ENCODE results near the gene PARN. TPM values are rescaled to one million over a fixed set of nuclear protein-coding genes. Genes with fewer than 3 reads are reported as not detected.

PARN gene
- total RNA-seq, 1 experiment from 2014 or later, result 37.7 TPM

GRCh38 chr16:14449790-14450480, 180.1 kb downstream of the PARN start:
- Mint-ChIP-seq H3K9me3 (no peaks in the 10 kb centered on the region), H3K27me3 (ENCODE audit: low read depth) (no peaks in the 10 kb centered on the region), H3K4me1 (peaks cover 13% of the 10 kb centered on the region), H3K36me3 (no peaks in the 10 kb centered on the region; the same call in 1 of the 2 replicates), H3K4me3 (no peak overlapping the region), H3K27ac (no peak overlapping the region)
- DNase-seq (ENCODE audit: low spot score), result no peak
- TF ChIP-seq AFF4 (CRISPR knock-in tag; IDR thresholded peaks at IDR 0.05; ENCODE audit: borderline replicate concordance) (no peak), OVOL2 (CRISPR knock-in tag; IDR thresholded peaks at IDR 0.05; ENCODE audit: borderline replicate concordance) (no peak)
- no peak for ATAC-seq
- ChIA-PET POLR2A (no interaction called here), CTCF (no interaction called here)

GRCh38 chr16:14449334-14449733, 180.7 kb downstream of the PARN start:
- ATAC-seq, result no peak
- Mint-ChIP-seq H3K9me3 (no peaks in the 10 kb centered on the region), H3K27ac (0 out of 2 replicates have a peak overlapping the region, but pooled peaks have one; percentile 16), H3K4me3 (no peak overlapping the region), H3K36me3 (no peaks in the 10 kb centered on the region; the same call in 1 of the 2 replicates), H3K4me1 (peaks cover 13% of the 10 kb centered on the region), H3K27me3 (ENCODE audit: low read depth) (no peaks in the 10 kb centered on the region)
- POLR2A ChIA-PET, result no interaction called here
- DNase-seq (ENCODE audit: low spot score), result no peak
- TF ChIP-seq SP1 (CRISPR knock-in tag; conservative IDR thresholded peaks at IDR 0.05) (no peak), NFE2L1 (CRISPR knock-in tag; IDR thresholded peaks at IDR 0.05) (no peak), ATF1 (CRISPR knock-in tag; IDR thresholded peaks at IDR 0.05) (no peak), ZNF423 (CRISPR knock-in tag; IDR thresholded peaks at IDR 0.05) (no peak), ESRRA (CRISPR knock-in tag; IDR thresholded peaks at IDR 0.05; ENCODE audit: borderline replicate concordance) (no peak), TP53 (CRISPR knock-in tag; IDR thresholded peaks at IDR 0.05) (no peak), TEAD1 (CRISPR knock-in tag; IDR thresholded peaks at IDR 0.05) (no peak), E2F4 (CRISPR knock-in tag; IDR thresholded peaks at IDR 0.05; ENCODE audit: borderline replicate concordance, low read depth) (no peak), TEAD4 (CRISPR knock-in tag; IDR thresholded peaks at IDR 0.05) (no peak), NR2C2 (CRISPR knock-in tag; IDR thresholded peaks at IDR 0.05) (no peak), IRF1 (CRISPR knock-in tag; IDR thresholded peaks at IDR 0.05) (no peak), FOXP1 (CRISPR knock-in tag; IDR thresholded peaks at IDR 0.05; ENCODE audit: borderline replicate concordance) (no peak), E2F1 (CRISPR knock-in tag; IDR thresholded peaks at IDR 0.05) (no peak), EMX1 (CRISPR knock-in tag; IDR thresholded peaks at IDR 0.05) (no peak), PREB (CRISPR knock-in tag; IDR thresholded peaks at IDR 0.05; ENCODE audit: borderline replicate concordance) (no peak), CBFB (CRISPR knock-in tag; IDR thresholded peaks at IDR 0.05; ENCODE audit: low read depth) (no peak), ZNF425 (CRISPR knock-in tag; conservative IDR thresholded peaks at IDR 0.05) (no peak)
- CTCF ChIA-PET, result no interaction called here

Data from WTC11 (cell line).